Stimulated activated naive CD4-positive, alpha-beta T cell treated with Interleukin-2 at 50 U/mL for 16 hours (primary cell): ENCODE results near the gene FCAMR.
"Not testable (repeated sequence)": the region's sequence is repeated elsewhere in the genome, so short reads cannot be mapped to it uniquely, and the experiment has no call there.

Source experiments
- DNase-seq: peaks from one replicate; lab custom pipeline; 2025; lab: John Stamatoyannopoulos, UW

FCAMR gene

GRCh38 chr1:206932177-206932576, 38.1 kb downstream of the FCAMR start:
- no peak for DNase-seq

- no peak for DNase-seq
Measured at GRCh38 chr1:206931709-206932108, 38.6 kb downstream of the FCAMR start.

GRCh38 chr1:206930210-206930798, 40.0 kb downstream of the FCAMR start:
- peak; percentile 36 for DNase-seq

GRCh38 chr1:206929524-206929923, 40.7 kb downstream of the FCAMR start:
- DNase-seq: no peak

GRCh38 chr1:206926286-206926685, 44.0 kb downstream of the FCAMR start:
- no peak for DNase-seq

- DNase-seq: peak; percentile 38
Measured at GRCh38 chr1:206925106-206925736, 45.0 kb downstream of the FCAMR start.

- DNase-seq: peak; percentile 19
Measured at GRCh38 chr1:206924592-206925105, 45.6 kb downstream of the FCAMR start.

- not testable (repeated sequence) for DNase-seq
Measured at GRCh38 chr1:206923961-206924557, 46.2 kb downstream of the FCAMR start.

GRCh38 chr1:206923009-206923960, 47.0 kb downstream of the FCAMR start:
- peak; percentile 63 for DNase-seq

GRCh38 chr1:206922524-206922923, 47.7 kb downstream of the FCAMR start:
- DNase-seq: no peak

GRCh38 chr1:206921772-206922265, 48.4 kb downstream of the FCAMR start, which contains the start of gene FCMR:
Gene FCMR (minus strand): TSS chr1:206921941. CDS start chr1:206921854, 87 bp downstream.
- DNase-seq: peak; percentile 12

GRCh38 chr1:206918076-206918475, 52.2 kb downstream of the FCAMR start:
- no peak for DNase-seq

- no peak for DNase-seq
Measured at GRCh38 chr1:206916000-206916709, 54.1 kb downstream of the FCAMR start.

- DNase-seq: no peak
Measured at GRCh38 chr1:206915030-206915735, 55.1 kb downstream of the FCAMR start.

- no peak for DNase-seq
Measured at GRCh38 chr1:206913766-206914537, 56.3 kb downstream of the FCAMR start.

- peak; percentile 48 for DNase-seq
Measured at GRCh38 chr1:206912445-206913095, 57.7 kb downstream of the FCAMR start.

- no peak for DNase-seq
Measured at GRCh38 chr1:206911064-206911663, 59.1 kb downstream of the FCAMR start.

GRCh38 chr1:206909883-206910318, 60.4 kb downstream of the FCAMR start:
- DNase-seq: no peak
